BJ (cell line): Measurements from ENCODE around the gene STIM1. TPM values are rescaled to one million over a fixed set of nuclear protein-coding genes. Genes with fewer than 3 reads are reported as not detected.

Experiments used
- CTCF ChIA-PET: fragments of 350-600 bp; formaldehyde crosslinking; extraction: SDS; loops from one replicate; lab custom pipeline; 2021; ENCODE audit warnings: antibody characterized with exemption, inconsistent platforms; lab: Yijun Ruan, JAX
- POLR2A ChIA-PET: fragments of 300-600 bp; sonication (Branson Sonifier 250); formaldehyde crosslinking; extraction: SDS; loops from one replicate; lab custom pipeline; 2021; ENCODE audit warnings: antibody characterized with exemption; lab: Charles Lee
- DNase-seq: peaks from one replicate; pipeline ENCODE4 v3.0.0-alpha.2; 2011; ENCODE audit warnings: low read depth
- H3K27me3 ChIP-seq: 2 replicates; pipeline ENCODE4 v1.6.0; 2011; ENCODE audit warnings: low read length; ENCODE audit not compliant: control insufficient read depth, insufficient read depth
- H3K36me3 ChIP-seq: 2 replicates; pipeline ENCODE4 v1.5.1; 2011; ENCODE audit warnings: low read length; ENCODE audit not compliant: control insufficient read depth, insufficient read depth
- H3K4me3 ChIP-seq: 2 replicates; pipeline ENCODE4 v1.5.1; 2011; ENCODE audit warnings: low read depth, mild to moderate bottlenecking, control low read depth, low read length
- CTCF ChIP-seq: IDR thresholded peaks from 2 replicates; pipeline ENCODE4 v1.5.1; 2011; ENCODE audit warnings: low read depth, mild to moderate bottlenecking, control low read depth, inconsistent platforms, low read length, moderate library complexity; ENCODE audit not compliant: insufficient read depth
- polyA plus RNA-seq: library from polyadenylated mRNA; depleted of rRNA; stranded (reverse); fragments of >200 nt; gene quantifications from 2 replicates; pipeline ENCODE4 v1.2.3, GENCODE V29; 2011

The STIM1 gene
- polyA plus RNA-seq, 1 experiment = 54.6 TPM

- CTCF ChIA-PET = interaction anchor here (2.5 to 14.0 kb wide), 2 partner anchors 11 to 227 kb away, joined by 15 to 524 read pairs; partner anchors contain the start of gene STIM1
- no peaks in the 10 kb centered on the region for H3K27me3 ChIP-seq
- no peak for DNase-seq
- no peak for TF ChIP-seq CTCF
- H3K36me3 ChIP-seq = no peaks in the 10 kb centered on the region
- H3K4me3 ChIP-seq = no peak overlapping the region
- POLR2A ChIA-PET = no interaction called here
These were observed 12.1 kb upstream of the STIM1 start for GRCh38 chr11:3843326-3843725.

- TF ChIP-seq CTCF = no peak
- Histone ChIP-seq H3K27me3 (no peaks in the 10 kb centered on the region), H3K36me3 (no peaks in the 10 kb centered on the region), H3K4me3 (no peak overlapping the region)
- ChIA-PET POLR2A (no interaction called here), CTCF (interaction anchor here (1.7 to 14.0 kb wide), 3 partner anchors 9 to 225 kb away, joined by 12 to 524 read pairs (median 15); partner anchors contain the start of gene STIM1)
- no peak for DNase-seq
These were observed 10.2 kb upstream of the STIM1 start for GRCh38 chr11:3845246-3845645.

- DNase-seq = no peak
- Histone ChIP-seq H3K27me3 (no peaks in the 10 kb centered on the region), H3K4me3 (no peak overlapping the region), H3K36me3 (no peaks in the 10 kb centered on the region)
- TF ChIP-seq CTCF = no peak
- POLR2A ChIA-PET = no interaction called here
- CTCF ChIA-PET = interaction anchor here (1.0 to 14.0 kb wide), 3 partner anchors 10 to 224 kb away, joined by 3 to 524 read pairs (median 12); partner anchors contain the start of gene STIM1
These were observed 9.8 kb upstream of the STIM1 start for GRCh38 chr11:3845670-3846069.

- Histone ChIP-seq H3K4me3 (no peak overlapping the region), H3K27me3 (no peaks in the 10 kb centered on the region), H3K36me3 (no peaks in the 10 kb centered on the region)
- ChIA-PET CTCF (interaction anchor here (0.6 to 14.0 kb wide), 38 partner anchors 8 to 269 kb away, joined by 3 to 524 read pairs (median 4); partner anchors contain the start of genes PGAP2 and RHOG), POLR2A (no interaction called here)
- DNase-seq = no peak
- TF ChIP-seq CTCF = peak; percentile 70
These were observed 6.1 kb upstream of the STIM1 start for GRCh38 chr11:3849297-3849874.

- H3K4me3 ChIP-seq = no peak overlapping the region
- TF ChIP-seq CTCF = no peak
- ChIA-PET POLR2A (no interaction called here), CTCF (interaction anchor here (1.2 to 14.0 kb wide), 9 partner anchors 10 to 281 kb away, joined by 3 to 524 read pairs (median 14); partner anchors contain the start of gene RHOG)
- no peaks in the 10 kb centered on the region for H3K36me3 ChIP-seq
- DNase-seq = no peak
- no peaks in the 10 kb centered on the region for H3K27me3 ChIP-seq
These were observed 2.0 kb upstream of the STIM1 start for GRCh38 chr11:3853545-3853842.
